Measurements from ENCODE around the gene SRSF10.

GRCh38 chr1:23957096-23957495, 23.0 kb downstream of the SRSF10 start:
- TF ChIP-seq CTCF (IDR thresholded peaks at IDR 0.05; ENCODE audit: insufficient read depth, low read length, poor library complexity, severe bottlenecking) (no peak), EZH2phosphoT487 (conservative IDR thresholded peaks at IDR 0.05; ENCODE audit: low read length) (no peak)

All from SU-DHL-6 (cell line).